ENCODE data around the gene POLR3B. TPM values are rescaled to one million over a fixed set of nuclear protein-coding genes. Genes with fewer than 3 reads are reported as not detected.

Gene POLR3B
- total RNA-seq, 1 experiment from 2014 or later: 12.9 TPM

GRCh38 chr12:106360400-106360994 is 2.9 kb downstream of the POLR3B start:
- intact Hi-C loops (cut with micrococcal nuclease; ENCODE audit: unreplicated experiment): no loop called here
- no peaks in the 10 kb centered on the region for H3K9me3 ChIP-seq (ENCODE audit: insufficient read depth, low read depth)
- no peak overlapping the region for H2AFZ ChIP-seq
- peak overlapping the region; percentile 95; the same call in 1 of the 2 replicates for H3K27ac ChIP-seq
- H3K4me2 ChIP-seq: peak overlapping the region; percentile 91
- BruUV-seq (replicated peaks): no TSS peak
- H4K20me1 ChIP-seq (ENCODE audit: insufficient read depth): no peaks in the 10 kb centered on the region
- POLR2A ChIA-PET (ENCODE audit: unreplicated experiment): no interaction called here
- no peaks in the 10 kb centered on the region for H3K9me2 ChIP-seq (ENCODE audit: insufficient read depth)
- H3K4me3 ChIP-seq: no peak overlapping the region
- H3F3A ChIP-seq (ENCODE audit: insufficient read depth, low read depth): peaks cover 17% of the 10 kb centered on the region
- CTCF ChIA-PET: no interaction called here
- H3K79me2 ChIP-seq (ENCODE audit: low read depth): peaks cover 50% of the 10 kb centered on the region
- DNase-seq: no peak
- no peaks in the 10 kb centered on the region for H3K36me3 ChIP-seq (ENCODE audit: low read depth)
- H3K4me1 ChIP-seq (replicated peaks; ENCODE audit: insufficient read depth): peaks cover 30% of the 10 kb centered on the region
- TF ChIP-seq CTCF (conservative IDR thresholded peaks at IDR 0.05): no peak
- TF ChIP-seq EZH2 (IDR thresholded peaks at IDR 0.05; ENCODE audit: low read depth): no peak
- no peaks in the 10 kb centered on the region for H3K27me3 ChIP-seq (ENCODE audit: insufficient read depth, low read depth)

DNA sequence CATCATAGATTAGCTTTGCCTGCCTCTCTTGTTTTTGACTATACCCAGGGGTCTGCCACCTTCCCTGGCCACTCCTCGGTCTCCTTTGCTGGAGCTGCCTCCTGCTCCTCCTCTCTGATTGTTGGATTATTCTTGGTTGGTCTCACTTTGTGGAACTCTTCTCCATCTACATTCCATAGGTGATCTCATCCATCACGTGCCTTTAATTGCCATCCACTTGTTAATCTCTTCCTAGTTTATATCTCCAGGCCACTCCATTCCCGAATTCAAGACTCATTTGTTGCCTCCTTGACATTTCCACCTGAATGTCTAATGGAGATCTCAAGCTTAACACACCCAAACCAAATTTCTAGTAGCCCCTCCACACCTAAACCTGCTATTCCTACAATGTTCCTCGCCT is 5.4 kb downstream of the POLR3B start:
- TF ChIP-seq EZH2 (IDR thresholded peaks at IDR 0.05; ENCODE audit: low read depth) (no peak), CTCF (conservative IDR thresholded peaks at IDR 0.05) (no peak)
- intact Hi-C loops (cut with micrococcal nuclease; ENCODE audit: unreplicated experiment): no loop called here
- BruUV-seq (replicated peaks): no TSS peak

DNA sequence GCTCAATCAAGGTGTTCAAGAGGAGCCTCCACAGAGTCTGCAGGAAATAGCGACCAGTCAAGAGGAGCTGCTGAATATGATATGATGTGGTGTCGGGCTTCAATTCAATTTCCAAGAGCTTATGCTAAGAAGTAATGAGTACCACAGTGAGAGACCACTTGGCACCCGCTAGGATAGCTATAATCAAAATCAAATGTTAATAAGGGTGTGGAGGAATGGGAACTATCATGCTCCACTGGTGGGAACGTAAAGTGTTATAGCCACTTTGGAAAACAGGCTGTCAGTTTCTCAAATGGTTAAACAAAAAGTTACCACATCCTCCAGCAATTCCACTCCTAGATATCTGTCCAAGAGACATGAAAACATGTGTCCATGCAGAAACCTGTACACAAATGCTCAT is 6.7 kb downstream of the POLR3B start:
- Histone ChIP-seq H3K79me2 (ENCODE audit: low read depth) (peaks cover 44% of the 10 kb centered on the region), H3K27me3 (ENCODE audit: insufficient read depth, low read depth) (no peaks in the 10 kb centered on the region), H3F3A (ENCODE audit: insufficient read depth, low read depth) (peaks cover 11% of the 10 kb centered on the region), H3K4me3 (no peak overlapping the region), H4K20me1 (ENCODE audit: insufficient read depth) (no peaks in the 10 kb centered on the region), H2AFZ (no peak overlapping the region), H3K9me2 (ENCODE audit: insufficient read depth) (no peaks in the 10 kb centered on the region), H3K36me3 (ENCODE audit: low read depth) (peaks cover 4% of the 10 kb centered on the region; the same call in 1 of the 2 replicates), H3K4me2 (no peak overlapping the region), H3K4me1 (replicated peaks; ENCODE audit: insufficient read depth) (peaks cover 31% of the 10 kb centered on the region), H3K9me3 (ENCODE audit: insufficient read depth, low read depth) (no peaks in the 10 kb centered on the region), H3K27ac (no peak overlapping the region)
- no peak for DNase-seq
- TF ChIP-seq EZH2 (IDR thresholded peaks at IDR 0.05; ENCODE audit: low read depth) (no peak), CTCF (conservative IDR thresholded peaks at IDR 0.05) (no peak)
- no TSS peak for BruUV-seq (replicated peaks)
- POLR2A ChIA-PET (ENCODE audit: unreplicated experiment): no interaction called here
- CTCF ChIA-PET: no interaction called here
- intact Hi-C loops (cut with micrococcal nuclease; ENCODE audit: unreplicated experiment): no loop called here

More for the DNA sequence above, 5.4 kb downstream of the POLR3B start:
- Histone ChIP-seq H3K27me3 (ENCODE audit: insufficient read depth, low read depth) (no peaks in the 10 kb centered on the region), H3F3A (ENCODE audit: insufficient read depth, low read depth) (peaks cover 17% of the 10 kb centered on the region), H4K20me1 (ENCODE audit: insufficient read depth) (no peaks in the 10 kb centered on the region), H3K4me3 (no peak overlapping the region), H3K27ac (no peak overlapping the region), H3K4me2 (no peak overlapping the region), H3K79me2 (ENCODE audit: low read depth) (peaks cover 50% of the 10 kb centered on the region), H3K9me3 (ENCODE audit: insufficient read depth, low read depth) (no peaks in the 10 kb centered on the region), H2AFZ (no peak overlapping the region), H3K4me1 (replicated peaks; ENCODE audit: insufficient read depth) (peaks cover 24% of the 10 kb centered on the region), H3K9me2 (ENCODE audit: insufficient read depth) (no peaks in the 10 kb centered on the region), H3K36me3 (ENCODE audit: low read depth) (peaks cover 4% of the 10 kb centered on the region; the same call in 1 of the 2 replicates)
- ChIA-PET CTCF (no interaction called here), POLR2A (ENCODE audit: unreplicated experiment) (no interaction called here)
- DNase-seq: no peak
